Hematopoietic multipotent progenitor cell treated with erythropoietin and hydrocortisone succinate and interleukin-3 and kit ligand, for 8 days (in vitro differentiated cells): ENCODE results near the gene GJA3.
"Not testable (repeated sequence)": the region's sequence is repeated elsewhere in the genome, so short reads cannot be mapped to it uniquely, and the experiment has no call there.

ENCODE experiments used
- DNase-seq: peaks from one replicate; pipeline ENCODE4 v3.0.0-alpha.2; 2015

The GJA3 gene

GRCh38 chr13:20181188-20181587, 20.3 kb upstream of the GJA3 start:
- DNase-seq: no peak

GRCh38 chr13:20178156-20178555, 17.3 kb upstream of the GJA3 start:
- DNase-seq: no peak

DNA sequence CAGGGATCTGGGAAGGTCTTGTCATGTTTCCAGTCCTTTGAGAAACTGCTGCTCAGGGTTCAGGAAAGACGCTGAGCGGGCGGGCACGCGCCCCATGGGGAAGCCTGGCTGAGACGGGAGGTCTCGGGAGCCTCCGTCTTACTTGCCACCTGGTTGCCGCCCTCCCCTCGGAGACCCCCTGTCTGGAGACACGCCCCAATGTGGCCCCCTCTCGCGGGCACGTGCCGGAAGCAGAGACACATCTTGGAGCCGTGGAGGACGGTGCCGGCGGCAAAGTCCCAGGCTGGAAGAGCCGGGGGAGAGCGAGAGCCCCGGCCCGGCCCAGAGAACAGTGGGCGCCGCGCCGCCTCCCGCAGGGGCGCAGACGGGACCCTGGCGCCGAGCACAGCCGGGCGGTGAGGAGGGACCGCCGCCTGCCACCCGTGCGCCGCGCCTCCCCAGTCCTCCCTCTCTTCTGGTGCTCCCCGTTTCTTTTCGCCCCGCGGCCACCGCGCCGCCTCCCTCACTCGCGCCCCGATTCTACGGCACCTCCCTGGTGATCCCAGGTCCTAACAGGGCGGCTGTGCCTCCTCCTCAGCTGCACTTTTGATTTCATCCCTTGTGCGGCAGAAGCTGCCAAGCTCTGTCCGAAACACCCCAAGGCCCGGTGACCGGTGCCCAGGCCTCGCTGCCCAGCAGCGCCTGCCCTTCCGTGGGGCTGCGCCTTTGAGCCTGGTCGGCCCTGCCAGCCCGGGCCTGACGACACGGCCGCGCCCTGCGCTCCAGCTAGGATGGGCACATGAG, 16.4 kb upstream of the GJA3 start:
- DNase-seq: no peak

DNA sequence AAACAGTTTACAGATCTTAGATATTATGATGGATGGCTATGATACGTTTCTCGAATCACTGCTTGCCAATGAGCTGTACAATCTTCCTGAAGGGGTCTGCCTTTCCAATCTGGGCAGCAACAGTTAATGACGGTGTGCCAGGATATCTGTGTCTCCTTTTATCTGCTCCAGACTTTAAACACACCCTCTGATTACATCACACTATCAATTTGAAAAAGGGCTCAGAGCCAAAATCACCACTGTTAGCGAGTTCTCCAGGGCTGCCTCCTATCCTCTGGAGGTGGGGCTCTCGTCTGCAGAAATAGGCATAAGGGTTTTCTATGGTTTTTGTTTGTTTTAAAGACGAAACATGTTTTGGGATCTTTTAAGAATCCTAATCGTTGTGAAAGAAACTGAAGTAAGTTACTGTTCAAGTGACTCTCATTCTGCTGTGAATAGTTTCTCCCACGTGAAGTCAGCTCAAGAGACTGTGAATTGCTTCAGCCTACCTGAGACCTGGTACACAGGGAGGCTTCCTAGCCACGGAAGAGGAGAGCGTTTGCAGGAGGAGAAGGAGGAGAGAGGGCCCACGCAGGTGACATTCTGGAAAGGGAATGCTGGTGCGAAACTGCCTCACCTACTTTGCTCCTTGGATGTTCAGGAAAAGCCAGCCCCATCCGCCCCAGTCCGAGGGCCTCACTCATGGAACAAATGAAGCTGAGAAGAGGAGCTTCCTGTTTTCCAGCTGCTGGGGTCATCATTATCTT, 15.2 kb upstream of the GJA3 start:
- no peak for DNase-seq

GRCh38 chr13:20175406-20175794, 14.5 kb upstream of the GJA3 start:
- DNase-seq: no peak

- peak; percentile 81 for DNase-seq
Observed at GRCh38 chr13:20174656-20175405, 14.0 kb upstream of the GJA3 start.

DNA sequence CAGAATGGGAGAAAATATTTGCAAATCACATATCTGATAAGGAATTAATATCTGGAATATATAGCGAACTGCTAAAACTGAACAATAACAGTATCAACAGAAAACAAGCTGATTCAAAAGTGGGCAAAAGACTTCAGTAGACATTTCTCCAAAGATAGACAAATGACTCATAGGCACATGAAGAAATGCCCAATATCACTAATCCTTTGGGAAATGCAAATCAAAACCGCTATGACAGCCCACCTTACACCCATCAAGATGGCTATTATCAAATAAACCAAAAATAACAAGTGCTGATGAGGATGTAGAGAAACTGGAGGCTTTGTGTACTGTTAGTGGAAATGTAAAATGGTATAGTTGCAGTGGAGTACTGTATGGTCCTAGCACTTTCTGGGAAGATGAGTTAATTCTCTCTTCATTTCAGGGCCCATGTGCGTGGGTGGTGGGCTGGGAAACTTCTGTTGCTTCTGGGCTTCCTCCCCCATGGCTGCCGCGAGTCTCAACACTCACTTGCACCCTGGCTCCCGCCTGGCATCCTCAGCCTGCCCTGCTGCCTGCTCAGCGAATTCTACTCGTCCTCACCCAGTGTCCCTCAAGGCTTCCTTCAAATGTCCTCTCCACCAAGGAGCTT, 12.4 kb upstream of the GJA3 start:
- DNase-seq: no peak

DNA sequence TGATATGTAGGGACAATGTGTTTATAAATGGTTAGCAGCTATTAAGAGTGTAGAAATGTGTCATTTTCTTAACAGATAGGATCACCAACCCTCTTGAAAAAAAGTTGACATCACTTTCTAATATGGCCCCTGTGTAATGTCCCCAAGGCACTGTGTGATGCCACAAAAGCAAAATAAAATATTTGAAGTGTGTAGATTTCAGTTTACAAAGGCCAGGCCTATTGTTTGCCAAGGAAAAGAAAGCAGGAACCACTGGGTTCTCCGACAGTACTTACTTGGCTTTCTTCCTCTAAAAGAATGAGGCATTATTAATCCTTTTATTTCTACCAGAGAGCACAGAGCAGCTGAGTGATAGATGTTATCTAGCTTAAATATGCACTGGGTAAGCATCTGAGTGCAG, 10.5 kb upstream of the GJA3 start:
- no peak for DNase-seq

DNA sequence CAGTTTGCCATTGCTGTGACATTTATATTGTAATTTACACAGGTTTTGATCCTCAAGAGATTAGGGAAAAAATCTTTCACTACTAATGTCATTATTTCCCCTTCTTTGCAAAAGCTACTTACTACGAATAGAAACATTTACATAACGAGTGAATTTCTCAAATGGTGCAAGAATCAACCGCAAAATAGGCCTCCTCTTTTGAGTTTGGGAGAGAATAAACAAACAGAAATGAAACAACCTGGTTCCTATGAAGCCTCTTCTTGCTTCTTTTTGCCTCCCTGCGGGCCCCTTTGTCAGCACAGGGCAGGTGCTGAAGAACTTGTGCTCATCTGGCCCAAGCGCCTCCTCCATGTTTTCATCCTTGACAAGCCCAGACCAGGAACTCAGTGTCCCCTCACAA, 10.1 kb upstream of the GJA3 start:
- DNase-seq: no peak

DNA sequence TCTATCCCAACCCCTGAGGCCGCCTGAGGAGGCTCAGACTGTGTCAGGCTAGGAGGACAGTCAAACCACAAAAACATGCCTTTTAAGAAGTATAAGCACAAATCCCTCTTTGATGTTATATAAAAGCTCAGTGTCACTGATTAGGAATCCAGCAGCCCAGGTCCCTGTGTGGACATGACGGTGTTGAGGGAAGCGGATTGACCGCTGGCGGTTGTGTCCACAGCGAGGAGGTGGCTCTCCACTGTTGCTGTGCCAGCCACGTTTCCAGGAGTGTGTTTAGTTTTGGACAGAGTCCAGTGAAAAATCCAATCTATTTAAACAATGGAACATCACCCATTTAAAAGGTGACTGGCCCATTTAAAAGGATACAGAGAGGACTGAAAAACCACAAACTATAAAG, 7.5 kb upstream of the GJA3 start:
- no peak for DNase-seq

GRCh38 chr13:20165417-20166257, 4.8 kb upstream of the GJA3 start:
- no peak for DNase-seq

- no peak for DNase-seq
Observed at GRCh38 chr13:20161951-20162300, 1.1 kb upstream of the GJA3 start.

DNA sequence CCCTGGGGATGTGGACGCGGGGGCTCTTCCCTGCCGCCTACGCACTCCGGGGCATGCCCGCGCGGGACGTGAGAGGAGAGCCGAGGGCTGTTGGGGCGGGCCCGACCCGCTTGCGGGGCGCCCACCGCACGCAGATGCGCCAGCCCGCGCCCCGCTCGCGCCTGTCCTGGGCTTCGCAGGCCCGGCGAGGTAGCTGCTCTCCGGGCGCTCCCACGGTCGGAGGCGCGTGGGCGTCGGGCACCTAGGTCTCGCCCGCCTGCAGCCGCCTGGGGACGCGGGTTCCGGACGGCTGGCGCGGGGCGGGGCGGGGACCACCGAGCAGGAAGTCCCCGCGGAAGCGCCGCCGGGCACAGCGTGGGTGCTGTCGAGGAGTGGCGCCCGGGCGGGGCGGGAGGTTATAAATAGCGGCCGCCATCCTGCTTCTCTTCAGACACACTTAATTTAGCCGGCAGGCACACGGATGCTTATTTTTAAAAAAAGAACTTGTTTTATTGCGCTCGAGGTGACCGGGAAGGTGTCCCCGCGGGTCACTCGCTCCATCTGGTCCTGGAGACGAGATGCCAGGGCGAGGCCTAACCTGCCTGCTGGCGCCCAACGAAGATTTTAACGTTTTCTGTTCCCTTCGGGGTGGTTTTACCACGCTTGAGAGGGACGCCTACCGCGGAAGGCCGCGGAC, 561 bp upstream of the GJA3 start:
- DNase-seq: no peak

DNA sequence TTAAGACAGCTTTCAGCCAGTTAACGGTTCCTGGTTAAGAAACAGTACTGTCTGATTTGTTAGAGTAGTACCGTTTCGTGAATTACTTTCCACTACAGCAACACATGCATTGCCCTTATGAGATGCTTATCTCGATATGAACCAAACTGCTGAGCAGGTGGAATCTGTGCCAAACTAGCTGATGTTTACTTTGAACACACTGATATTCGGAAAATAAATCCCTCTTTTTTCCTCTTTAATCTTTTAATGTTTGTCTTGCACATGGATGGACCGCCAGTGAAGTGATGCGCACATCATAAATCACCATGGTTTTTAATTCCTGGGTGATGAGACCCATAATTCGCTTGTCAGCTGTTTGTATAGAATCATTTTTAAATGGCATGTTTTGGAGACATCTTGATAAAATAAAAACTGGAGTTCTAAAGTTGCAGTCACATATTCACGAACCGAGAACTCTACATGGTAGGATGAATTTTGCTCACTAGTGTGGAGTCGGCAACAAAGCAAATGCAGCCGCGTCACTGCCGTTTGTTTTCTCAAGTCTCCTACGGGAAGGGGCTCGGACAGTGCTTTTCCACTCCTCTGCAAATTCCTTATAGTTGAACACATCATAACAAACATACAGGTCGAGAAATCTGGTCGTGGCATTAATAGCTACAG, 1.1 kb downstream of the GJA3 start:
- DNase-seq: no peak

- no peak for DNase-seq
Observed at GRCh38 chr13:20157151-20157796, 3.6 kb downstream of the GJA3 start.

- DNase-seq: no peak
Observed at GRCh38 chr13:20156702-20157101, 4.2 kb downstream of the GJA3 start.

DNA sequence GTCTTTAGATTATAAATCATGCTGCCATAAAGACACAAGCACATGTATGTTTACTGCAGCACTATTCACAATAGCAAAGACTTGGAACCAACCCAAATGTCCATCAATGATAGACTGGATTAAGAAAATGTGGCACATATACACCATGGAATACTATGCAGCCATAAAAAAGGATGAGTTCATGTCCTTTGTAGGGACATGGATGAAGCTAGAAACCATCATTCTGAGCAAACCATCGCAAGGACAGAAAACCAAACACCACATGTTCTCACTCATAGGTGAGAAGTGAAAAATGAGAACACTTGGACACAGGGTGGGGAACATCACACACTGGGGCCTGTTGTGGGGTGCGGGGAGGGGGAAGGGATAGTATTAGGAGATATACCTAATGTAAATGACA, 7.6 kb downstream of the GJA3 start:
- not testable (repeated sequence) for DNase-seq

DNA sequence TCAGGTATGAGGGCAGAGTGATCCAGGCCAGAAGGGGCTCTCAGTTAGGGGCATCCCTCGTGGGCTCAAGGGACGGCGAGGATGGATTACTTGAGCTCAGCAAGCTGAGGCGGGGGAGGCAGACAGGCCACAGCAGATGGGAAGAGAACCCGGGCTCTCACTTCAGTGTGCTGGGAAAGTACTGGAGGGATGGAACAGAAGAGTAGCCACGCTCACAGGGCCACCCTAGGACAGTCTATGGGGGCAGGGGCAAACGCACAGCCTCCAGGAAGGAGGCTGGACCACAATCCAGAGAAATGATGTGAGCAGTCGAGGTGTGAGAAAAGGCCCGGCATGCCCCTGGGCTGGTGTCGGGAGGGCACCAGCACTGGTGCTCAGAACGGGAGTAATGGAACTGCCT, 9.2 kb downstream of the GJA3 start:
- no peak for DNase-seq

DNA sequence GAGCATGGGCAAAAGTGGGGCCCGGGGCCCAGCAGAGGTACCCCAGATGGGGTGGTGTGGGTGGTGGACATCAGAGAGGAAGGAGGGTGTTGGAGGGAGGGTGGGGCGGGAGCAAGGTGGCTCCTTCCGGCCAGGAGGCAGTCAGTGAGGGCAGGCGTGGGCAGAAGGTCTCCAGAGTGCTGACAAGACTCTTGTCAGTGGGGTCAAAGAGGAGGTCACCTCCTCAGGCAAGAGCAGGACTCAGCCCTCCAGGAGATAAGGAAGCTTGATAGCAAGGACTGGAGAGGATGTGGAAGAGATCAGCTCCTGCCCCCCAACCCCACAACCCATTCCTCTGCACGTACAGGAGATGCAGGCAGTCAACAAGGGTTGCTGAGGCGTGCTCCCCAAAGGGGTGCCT, 9.8 kb downstream of the GJA3 start:
- no peak for DNase-seq

GRCh38 chr13:20150561-20150960, 10.3 kb downstream of the GJA3 start:
- no peak for DNase-seq

- DNase-seq: no peak
Observed at GRCh38 chr13:20149762-20150161, 11.1 kb downstream of the GJA3 start.
